GM23338 (cell line): ENCODE results near the gene SPATA1. TPM values are rescaled to one million over a fixed set of nuclear protein-coding genes. Genes with fewer than 3 reads are reported as not detected.

Source experiments
- ATAC-seq: fragments of 200-7000 bp; cut with Tn5 transposase; 3 replicates; pipeline ENCODE4 v1.9.1; 2020
- DNase-seq: peaks from one replicate; pipeline ENCODE4 v3.0.0-alpha.2; 2015; ENCODE audit warnings: low spot score
- H2AFZ ChIP-seq: fragments of 200-600 bp; sonication (generic); 2 replicates; pipeline ENCODE4 v1.8.0; 2016; ENCODE audit warnings: antibody characterized with exemption, mild to moderate bottlenecking, moderate library complexity
- H3F3A ChIP-seq: fragments of 200-600 bp; sonication (generic); replicated peaks from 2 replicates; pipeline ENCODE4 v1.8.0; 2017; ENCODE audit warnings: antibody characterized with exemption, mixed run types, low read depth
- H3K27ac ChIP-seq: fragments of 200-600 bp; sonication (generic); 2 replicates; pipeline ENCODE4 v1.6.1; 2016; ENCODE audit warnings: low read depth
- H3K27me3 ChIP-seq: fragments of 200-600 bp; sonication (generic); 2 replicates; pipeline ENCODE4 v1.8.0; 2016; ENCODE audit warnings: mild to moderate bottlenecking, mixed run types, moderate library complexity; ENCODE audit not compliant: insufficient read depth
- H3K36me3 ChIP-seq: fragments of 200-600 bp; sonication (generic); 2 replicates; pipeline ENCODE4 v1.8.0; 2016; ENCODE audit warnings: mild to moderate bottlenecking; ENCODE audit not compliant: insufficient read depth
- H3K4me1 ChIP-seq: fragments of 200-600 bp; sonication (generic); 2 replicates; pipeline ENCODE4 v1.8.0; 2016; ENCODE audit warnings: mild to moderate bottlenecking, moderate library complexity; ENCODE audit not compliant: insufficient read depth
- H3K4me2 ChIP-seq: fragments of 200-600 bp; sonication (generic); 2 replicates; pipeline ENCODE4 v1.7.1; 2017; ENCODE audit warnings: mixed run types
- H3K4me3 ChIP-seq: fragments of 200-600 bp; sonication (generic); 2 replicates; pipeline ENCODE4 v1.6.1; 2016; ENCODE audit warnings: mixed run types
- H3K79me2 ChIP-seq: fragments of 200-600 bp; sonication (generic); replicated peaks from 2 replicates; pipeline ENCODE4 v1.8.0; 2017; ENCODE audit warnings: mild to moderate bottlenecking; ENCODE audit not compliant: insufficient read depth
- H3K9me2 ChIP-seq: fragments of 200-600 bp; sonication (generic); 2 replicates; pipeline ENCODE4 v1.8.0; 2017; ENCODE audit not compliant: insufficient read depth
- H4K20me1 ChIP-seq: fragments of 200-600 bp; sonication (generic); replicated peaks from 2 replicates; pipeline ENCODE4 v1.8.0; 2017; ENCODE audit warnings: mild to moderate bottlenecking; ENCODE audit not compliant: insufficient read depth
- H3K27ac Mint-ChIP-seq: 2 replicates; pipeline ENCODE4 v1.8.0; 2020; ENCODE audit warnings: inconsistent platforms, mild to moderate bottlenecking, moderate library complexity, mixed read lengths
- H3K27me3 Mint-ChIP-seq: 3 replicates; pipeline ENCODE4 v1.8.0; 2022; ENCODE audit warnings: low read depth, mild to moderate bottlenecking, moderate library complexity, mixed read lengths, inconsistent platforms; ENCODE audit not compliant: insufficient read depth, poor library complexity
- H3K36me3 Mint-ChIP-seq: 3 replicates; pipeline ENCODE4 v1.8.0; 2021; ENCODE audit warnings: low read depth, mild to moderate bottlenecking, inconsistent platforms, moderate library complexity, mixed read lengths
- H3K4me1 Mint-ChIP-seq: 3 replicates; pipeline ENCODE4 v1.8.0; 2020; ENCODE audit warnings: mild to moderate bottlenecking, inconsistent platforms, mixed read lengths
- H3K4me3 Mint-ChIP-seq: 3 replicates; pipeline ENCODE4 v1.8.0; 2021; ENCODE audit warnings: moderate library complexity, mild to moderate bottlenecking, inconsistent platforms, mixed read lengths
- H3K9me3 Mint-ChIP-seq: 3 replicates; pipeline ENCODE4 v1.8.0; 2020; ENCODE audit warnings: moderate library complexity, mild to moderate bottlenecking, inconsistent platforms, mixed read lengths
- EZH2 ChIP-seq: fragments of 200-600 bp; sonication (generic); IDR thresholded peaks from one replicate; pipeline ENCODE4 v1.8.0; 2017; ENCODE audit warnings: antibody characterized with exemption, mild to moderate bottlenecking, low read depth; ENCODE audit not compliant: unreplicated experiment
- EZH2phosphoT487 ChIP-seq: fragments of 200-600 bp; sonication (generic); IDR thresholded peaks from one replicate; pipeline ENCODE4 v1.8.1; 2018; ENCODE audit warnings: antibody characterized with exemption; ENCODE audit not compliant: unreplicated experiment
- JUNB ChIP-seq: IDR thresholded peaks from one replicate; pipeline ENCODE4 v1.6.1; 2016; ENCODE audit warnings: antibody characterized with exemption; ENCODE audit not compliant: unreplicated experiment
- NANOG ChIP-seq: IDR thresholded peaks from 2 replicates; pipeline ENCODE4 v1.6.1; 2016; ENCODE audit warnings: antibody characterized with exemption, borderline replicate concordance
- POLR2AphosphoS5 ChIP-seq: IDR thresholded peaks from 2 replicates; pipeline ENCODE4 v1.6.1; 2016; ENCODE audit warnings: antibody characterized with exemption, low read depth
- STAT1 ChIP-seq: IDR thresholded peaks from one replicate; pipeline ENCODE4 v1.6.1; 2016; ENCODE audit warnings: antibody characterized with exemption; ENCODE audit not compliant: unreplicated experiment
- ZNF114 ChIP-seq: fragments of 250-450 bp; sonication (Bioruptor Pico); IDR thresholded peaks from 2 replicates; pipeline ENCODE4 v1.5.0; 2020; ENCODE audit warnings: mild to moderate bottlenecking, moderate library complexity
- ZNF331 ChIP-seq: fragments of 250-450 bp; sonication (Bioruptor Pico); IDR thresholded peaks from 2 replicates; pipeline ENCODE4 v1.5.0; 2020; ENCODE audit warnings: low read depth, mild to moderate bottlenecking, moderate library complexity
- polyA plus RNA-seq: library from polyadenylated mRNA; unstranded; fragments of >200 nt; fragmentation: Nextera tagmentation; extraction: Ambion mirVana; gene quantifications from 2 replicates; pipeline ENCODE4 v1.2.1, GENCODE V29; 2016
- total RNA-seq: library from RNA; depleted of rRNA; stranded (reverse); fragments of >200 nt; shearing (Covaris generic); gene quantifications from 2 replicates; pipeline ENCODE4 v1.2.3, GENCODE V29; 2014
- TF ChIP-seq, protein P1 (sequence below): fragments of 250-450 bp; sonication (Bioruptor Pico); IDR thresholded peaks from 2 replicates; pipeline ENCODE4 v1.5.0; 2020; ENCODE audit warnings: mild to moderate bottlenecking, moderate library complexity
- TF ChIP-seq, protein P2 (sequence below), 2 experiments: fragments of 200-600 bp in 1 of 2; sonication (generic) in 1 of 2; conservative IDR thresholded peaks; 2 replicates each; pipeline versions ENCODE4 v1.5.1 to v1.6.1; 2016 to 2017; ENCODE audit warnings: antibody characterized with exemption in 2 of 2, low read depth in 2 of 2, mild to moderate bottlenecking in 2 of 2, moderate library complexity in 1 of 2
- TF ChIP-seq, protein P3 (sequence below): IDR thresholded peaks from 2 replicates; pipeline ENCODE4 v1.6.1; 2016; ENCODE audit warnings: antibody characterized with exemption
- TF ChIP-seq, protein P4 (sequence below): IDR thresholded peaks from one replicate; pipeline ENCODE4 v1.6.1; 2018; ENCODE audit warnings: antibody characterized with exemption; ENCODE audit not compliant: unreplicated experiment

The SPATA1 gene
- total and polyA plus RNA-seq, 2 experiments from 2014 or later, result 3.3 TPM; not detected in 1

DNA sequence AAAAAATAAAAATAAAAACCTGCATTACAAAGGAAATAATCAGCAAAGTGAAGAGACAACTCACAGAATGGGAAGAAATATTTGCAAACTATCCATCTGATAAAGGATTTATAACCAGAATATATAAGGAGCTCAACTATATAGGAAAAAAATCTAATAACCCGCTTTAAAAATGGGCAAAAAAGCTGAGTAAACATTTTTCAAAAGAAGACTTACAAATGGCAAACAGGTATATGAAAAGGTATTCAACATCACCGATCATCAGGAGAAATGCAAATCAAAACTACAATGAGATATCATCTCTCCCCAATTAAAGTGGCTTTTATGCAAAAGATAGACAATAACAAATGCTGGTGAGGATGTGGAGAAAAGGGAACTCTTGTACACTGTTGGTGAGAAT lies 4.0 kb downstream of the SPATA1 start:
- H3K36me3 Mint-ChIP-seq, result peaks cover 10% of the 10 kb centered on the region; the same call in 1 of the 3 replicates
- H3K9me3 Mint-ChIP-seq, result peaks cover 9% of the 10 kb centered on the region; the same call in 1 of the 3 replicates
- Histone ChIP-seq H4K20me1 (no peaks in the 10 kb centered on the region), H3K4me3 (no peak overlapping the region), H3K9me2 (no peaks in the 10 kb centered on the region; the same call in 1 of the 2 replicates), H2AFZ (no peak overlapping the region), H3K27ac (no peak overlapping the region), H3K36me3 (no peaks in the 10 kb centered on the region), H3K79me2 (peaks cover 3% of the 10 kb centered on the region), H3F3A (no peaks in the 10 kb centered on the region), H3K27me3 (peaks cover 2% of the 10 kb centered on the region), H3K4me1 (peaks cover 9% of the 10 kb centered on the region), H3K4me2 (no peak overlapping the region)
- DNase-seq (no peak), ATAC-seq (no peak)
- no peak overlapping the region for H3K27ac Mint-ChIP-seq
- H3K27me3 Mint-ChIP-seq, result peaks cover 6% of the 10 kb centered on the region
- peaks cover 2% of the 10 kb centered on the region; the same call in 2 of the 3 replicates for H3K4me1 Mint-ChIP-seq
- no peak overlapping the region for H3K4me3 Mint-ChIP-seq
- TF ChIP-seq EZH2phosphoT487 (no peak), NANOG (no peak), EZH2 (no peak), JUNB (no peak), ZNF331 (no peak), ZNF114 (CRISPR knock-in tag) (no peak), STAT1 (no peak), POLR2AphosphoS5 (no peak)
- TF ChIP-seq, protein P1, sequence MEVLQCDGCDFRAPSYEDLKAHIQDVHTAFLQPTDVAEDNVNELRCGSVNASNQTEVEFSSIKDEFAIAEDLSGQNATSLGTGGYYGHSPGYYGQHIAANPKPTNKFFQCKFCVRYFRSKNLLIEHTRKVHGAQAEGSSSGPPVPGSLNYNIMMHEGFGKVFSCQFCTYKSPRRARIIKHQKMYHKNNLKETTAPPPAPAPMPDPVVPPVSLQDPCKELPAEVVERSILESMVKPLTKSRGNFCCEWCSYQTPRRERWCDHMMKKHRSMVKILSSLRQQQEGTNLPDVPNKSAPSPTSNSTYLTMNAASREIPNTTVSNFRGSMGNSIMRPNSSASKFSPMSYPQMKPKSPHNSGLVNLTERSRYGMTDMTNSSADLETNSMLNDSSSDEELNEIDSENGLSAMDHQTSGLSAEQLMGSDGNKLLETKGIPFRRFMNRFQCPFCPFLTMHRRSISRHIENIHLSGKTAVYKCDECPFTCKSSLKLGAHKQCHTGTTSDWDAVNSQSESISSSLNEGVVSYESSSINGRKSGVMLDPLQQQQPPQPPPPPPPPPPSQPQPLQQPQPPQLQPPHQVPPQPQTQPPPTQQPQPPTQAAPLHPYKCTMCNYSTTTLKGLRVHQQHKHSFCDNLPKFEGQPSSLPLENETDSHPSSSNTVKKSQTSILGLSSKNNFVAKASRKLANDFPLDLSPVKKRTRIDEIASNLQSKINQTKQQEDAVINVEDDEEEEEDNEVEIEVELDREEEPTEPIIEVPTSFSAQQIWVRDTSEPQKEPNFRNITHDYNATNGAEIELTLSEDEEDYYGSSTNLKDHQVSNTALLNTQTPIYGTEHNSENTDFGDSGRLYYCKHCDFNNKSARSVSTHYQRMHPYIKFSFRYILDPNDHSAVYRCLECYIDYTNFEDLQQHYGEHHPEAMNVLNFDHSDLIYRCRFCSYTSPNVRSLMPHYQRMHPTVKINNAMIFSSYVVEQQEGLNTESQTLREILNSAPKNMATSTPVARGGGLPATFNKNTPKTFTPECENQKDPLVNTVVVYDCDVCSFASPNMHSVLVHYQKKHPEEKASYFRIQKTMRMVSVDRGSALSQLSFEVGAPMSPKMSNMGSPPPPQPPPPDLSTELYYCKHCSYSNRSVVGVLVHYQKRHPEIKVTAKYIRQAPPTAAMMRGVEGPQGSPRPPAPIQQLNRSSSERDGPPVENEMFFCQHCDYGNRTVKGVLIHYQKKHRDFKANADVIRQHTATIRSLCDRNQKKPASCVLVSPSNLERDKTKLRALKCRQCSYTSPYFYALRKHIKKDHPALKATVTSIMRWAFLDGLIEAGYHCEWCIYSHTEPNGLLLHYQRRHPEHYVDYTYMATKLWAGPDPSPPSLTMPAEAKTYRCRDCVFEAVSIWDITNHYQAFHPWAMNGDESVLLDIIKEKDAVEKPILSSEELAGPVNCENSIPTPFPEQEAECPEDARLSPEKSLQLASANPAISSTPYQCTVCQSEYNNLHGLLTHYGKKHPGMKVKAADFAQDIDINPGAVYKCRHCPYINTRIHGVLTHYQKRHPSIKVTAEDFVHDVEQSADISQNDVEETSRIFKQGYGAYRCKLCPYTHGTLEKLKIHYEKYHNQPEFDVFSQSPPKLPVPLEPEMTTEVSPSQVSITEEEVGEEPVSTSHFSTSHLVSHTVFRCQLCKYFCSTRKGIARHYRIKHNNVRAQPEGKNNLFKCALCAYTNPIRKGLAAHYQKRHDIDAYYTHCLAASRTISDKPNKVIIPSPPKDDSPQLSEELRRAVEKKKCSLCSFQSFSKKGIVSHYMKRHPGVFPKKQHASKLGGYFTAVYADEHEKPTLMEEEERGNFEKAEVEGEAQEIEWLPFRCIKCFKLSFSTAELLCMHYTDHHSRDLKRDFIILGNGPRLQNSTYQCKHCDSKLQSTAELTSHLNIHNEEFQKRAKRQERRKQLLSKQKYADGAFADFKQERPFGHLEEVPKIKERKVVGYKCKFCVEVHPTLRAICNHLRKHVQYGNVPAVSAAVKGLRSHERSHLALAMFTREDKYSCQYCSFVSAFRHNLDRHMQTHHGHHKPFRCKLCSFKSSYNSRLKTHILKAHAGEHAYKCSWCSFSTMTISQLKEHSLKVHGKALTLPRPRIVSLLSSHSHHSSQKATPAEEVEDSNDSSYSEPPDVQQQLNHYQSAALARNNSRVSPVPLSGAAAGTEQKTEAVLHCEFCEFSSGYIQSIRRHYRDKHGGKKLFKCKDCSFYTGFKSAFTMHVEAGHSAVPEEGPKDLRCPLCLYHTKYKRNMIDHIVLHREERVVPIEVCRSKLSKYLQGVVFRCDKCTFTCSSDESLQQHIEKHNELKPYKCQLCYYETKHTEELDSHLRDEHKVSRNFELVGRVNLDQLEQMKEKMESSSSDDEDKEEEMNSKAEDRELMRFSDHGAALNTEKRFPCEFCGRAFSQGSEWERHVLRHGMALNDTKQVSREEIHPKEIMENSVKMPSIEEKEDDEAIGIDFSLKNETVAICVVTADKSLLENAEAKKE, result no peak
- TF ChIP-seq, protein P2, sequence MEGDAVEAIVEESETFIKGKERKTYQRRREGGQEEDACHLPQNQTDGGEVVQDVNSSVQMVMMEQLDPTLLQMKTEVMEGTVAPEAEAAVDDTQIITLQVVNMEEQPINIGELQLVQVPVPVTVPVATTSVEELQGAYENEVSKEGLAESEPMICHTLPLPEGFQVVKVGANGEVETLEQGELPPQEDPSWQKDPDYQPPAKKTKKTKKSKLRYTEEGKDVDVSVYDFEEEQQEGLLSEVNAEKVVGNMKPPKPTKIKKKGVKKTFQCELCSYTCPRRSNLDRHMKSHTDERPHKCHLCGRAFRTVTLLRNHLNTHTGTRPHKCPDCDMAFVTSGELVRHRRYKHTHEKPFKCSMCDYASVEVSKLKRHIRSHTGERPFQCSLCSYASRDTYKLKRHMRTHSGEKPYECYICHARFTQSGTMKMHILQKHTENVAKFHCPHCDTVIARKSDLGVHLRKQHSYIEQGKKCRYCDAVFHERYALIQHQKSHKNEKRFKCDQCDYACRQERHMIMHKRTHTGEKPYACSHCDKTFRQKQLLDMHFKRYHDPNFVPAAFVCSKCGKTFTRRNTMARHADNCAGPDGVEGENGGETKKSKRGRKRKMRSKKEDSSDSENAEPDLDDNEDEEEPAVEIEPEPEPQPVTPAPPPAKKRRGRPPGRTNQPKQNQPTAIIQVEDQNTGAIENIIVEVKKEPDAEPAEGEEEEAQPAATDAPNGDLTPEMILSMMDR (conservative IDR thresholded peaks at IDR 0.05; ENCODE audit: low read depth in 2 of 2), result no peak
- TF ChIP-seq, protein P3, sequence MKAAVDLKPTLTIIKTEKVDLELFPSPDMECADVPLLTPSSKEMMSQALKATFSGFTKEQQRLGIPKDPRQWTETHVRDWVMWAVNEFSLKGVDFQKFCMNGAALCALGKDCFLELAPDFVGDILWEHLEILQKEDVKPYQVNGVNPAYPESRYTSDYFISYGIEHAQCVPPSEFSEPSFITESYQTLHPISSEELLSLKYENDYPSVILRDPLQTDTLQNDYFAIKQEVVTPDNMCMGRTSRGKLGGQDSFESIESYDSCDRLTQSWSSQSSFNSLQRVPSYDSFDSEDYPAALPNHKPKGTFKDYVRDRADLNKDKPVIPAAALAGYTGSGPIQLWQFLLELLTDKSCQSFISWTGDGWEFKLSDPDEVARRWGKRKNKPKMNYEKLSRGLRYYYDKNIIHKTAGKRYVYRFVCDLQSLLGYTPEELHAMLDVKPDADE, result no peak
- TF ChIP-seq, protein P4, sequence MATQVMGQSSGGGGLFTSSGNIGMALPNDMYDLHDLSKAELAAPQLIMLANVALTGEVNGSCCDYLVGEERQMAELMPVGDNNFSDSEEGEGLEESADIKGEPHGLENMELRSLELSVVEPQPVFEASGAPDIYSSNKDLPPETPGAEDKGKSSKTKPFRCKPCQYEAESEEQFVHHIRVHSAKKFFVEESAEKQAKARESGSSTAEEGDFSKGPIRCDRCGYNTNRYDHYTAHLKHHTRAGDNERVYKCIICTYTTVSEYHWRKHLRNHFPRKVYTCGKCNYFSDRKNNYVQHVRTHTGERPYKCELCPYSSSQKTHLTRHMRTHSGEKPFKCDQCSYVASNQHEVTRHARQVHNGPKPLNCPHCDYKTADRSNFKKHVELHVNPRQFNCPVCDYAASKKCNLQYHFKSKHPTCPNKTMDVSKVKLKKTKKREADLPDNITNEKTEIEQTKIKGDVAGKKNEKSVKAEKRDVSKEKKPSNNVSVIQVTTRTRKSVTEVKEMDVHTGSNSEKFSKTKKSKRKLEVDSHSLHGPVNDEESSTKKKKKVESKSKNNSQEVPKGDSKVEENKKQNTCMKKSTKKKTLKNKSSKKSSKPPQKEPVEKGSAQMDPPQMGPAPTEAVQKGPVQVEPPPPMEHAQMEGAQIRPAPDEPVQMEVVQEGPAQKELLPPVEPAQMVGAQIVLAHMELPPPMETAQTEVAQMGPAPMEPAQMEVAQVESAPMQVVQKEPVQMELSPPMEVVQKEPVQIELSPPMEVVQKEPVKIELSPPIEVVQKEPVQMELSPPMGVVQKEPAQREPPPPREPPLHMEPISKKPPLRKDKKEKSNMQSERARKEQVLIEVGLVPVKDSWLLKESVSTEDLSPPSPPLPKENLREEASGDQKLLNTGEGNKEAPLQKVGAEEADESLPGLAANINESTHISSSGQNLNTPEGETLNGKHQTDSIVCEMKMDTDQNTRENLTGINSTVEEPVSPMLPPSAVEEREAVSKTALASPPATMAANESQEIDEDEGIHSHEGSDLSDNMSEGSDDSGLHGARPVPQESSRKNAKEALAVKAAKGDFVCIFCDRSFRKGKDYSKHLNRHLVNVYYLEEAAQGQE, result no peak
